Measurements from ENCODE around the gene HAPLN1. TPM values are rescaled to one million over a fixed set of nuclear protein-coding genes. Genes with fewer than 3 reads are reported as not detected.

Gene HAPLN1
- total and polyA plus RNA-seq, 2 of the 8 experiments (the other 6 are each of a cell fraction or from before 2014, with no cell fraction given): 0.56 to 2.1 TPM

GRCh38 chr5:83723031-83723430, 2.4 kb upstream of the HAPLN1 start (continued):
- TF ChIP-seq, protein P1, sequence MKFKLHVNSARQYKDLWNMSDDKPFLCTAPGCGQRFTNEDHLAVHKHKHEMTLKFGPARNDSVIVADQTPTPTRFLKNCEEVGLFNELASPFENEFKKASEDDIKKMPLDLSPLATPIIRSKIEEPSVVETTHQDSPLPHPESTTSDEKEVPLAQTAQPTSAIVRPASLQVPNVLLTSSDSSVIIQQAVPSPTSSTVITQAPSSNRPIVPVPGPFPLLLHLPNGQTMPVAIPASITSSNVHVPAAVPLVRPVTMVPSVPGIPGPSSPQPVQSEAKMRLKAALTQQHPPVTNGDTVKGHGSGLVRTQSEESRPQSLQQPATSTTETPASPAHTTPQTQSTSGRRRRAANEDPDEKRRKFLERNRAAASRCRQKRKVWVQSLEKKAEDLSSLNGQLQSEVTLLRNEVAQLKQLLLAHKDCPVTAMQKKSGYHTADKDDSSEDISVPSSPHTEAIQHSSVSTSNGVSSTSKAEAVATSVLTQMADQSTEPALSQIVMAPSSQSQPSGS (IDR thresholded peaks at IDR 0.05; ENCODE audit: low read length): no peak
- TF ChIP-seq KDM5A (IDR thresholded peaks at IDR 0.05; ENCODE audit: low read length): no peak
- no peak for TF ChIP-seq CEBPB (IDR thresholded peaks at IDR 0.05; ENCODE audit: low read depth, low read length)
- TF ChIP-seq, protein P2, sequence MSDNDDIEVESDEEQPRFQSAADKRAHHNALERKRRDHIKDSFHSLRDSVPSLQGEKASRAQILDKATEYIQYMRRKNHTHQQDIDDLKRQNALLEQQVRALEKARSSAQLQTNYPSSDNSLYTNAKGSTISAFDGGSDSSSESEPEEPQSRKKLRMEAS (IDR thresholded peaks at IDR 0.05): no peak
